SHP77 (cell line): ENCODE results near the gene CYP11A1.

Experiments
- DNase-seq, 2 experiments: peaks; one replicate each; lab custom pipeline; 2025; lab: John Stamatoyannopoulos, UW

CYP11A1 gene

DNA sequence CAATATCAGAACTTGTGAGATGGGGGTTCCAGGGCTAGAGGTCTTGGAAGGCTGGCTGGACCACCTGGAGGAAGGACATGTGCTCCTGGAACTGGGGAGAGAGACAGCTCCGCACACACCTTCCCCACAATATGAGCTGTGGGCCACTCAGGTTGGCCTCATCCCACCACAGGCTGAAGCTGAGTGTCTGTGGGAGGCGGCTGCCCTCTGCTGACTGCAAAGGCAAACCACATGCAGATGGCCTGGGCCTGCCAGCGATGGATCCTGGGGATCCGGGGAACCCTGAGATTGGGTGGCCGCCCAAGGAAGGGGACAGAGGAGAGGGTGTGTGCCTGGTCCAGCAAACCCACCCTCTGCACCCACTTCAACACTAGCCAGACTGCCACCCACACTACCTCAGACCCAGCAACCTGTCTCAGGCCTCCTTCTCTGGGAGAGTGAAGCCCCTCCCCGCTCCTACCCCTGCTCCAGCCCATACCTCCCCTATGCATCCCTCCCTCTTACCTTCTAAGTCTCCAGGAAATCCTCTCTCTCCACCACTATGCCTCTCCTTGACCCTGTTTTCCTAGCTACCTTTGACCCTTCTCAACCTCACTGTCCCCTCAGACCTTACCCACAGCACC, 44.8 kb downstream of the CYP11A1 start:
- DNase-seq, result peak; percentile 42 to 57

DNA sequence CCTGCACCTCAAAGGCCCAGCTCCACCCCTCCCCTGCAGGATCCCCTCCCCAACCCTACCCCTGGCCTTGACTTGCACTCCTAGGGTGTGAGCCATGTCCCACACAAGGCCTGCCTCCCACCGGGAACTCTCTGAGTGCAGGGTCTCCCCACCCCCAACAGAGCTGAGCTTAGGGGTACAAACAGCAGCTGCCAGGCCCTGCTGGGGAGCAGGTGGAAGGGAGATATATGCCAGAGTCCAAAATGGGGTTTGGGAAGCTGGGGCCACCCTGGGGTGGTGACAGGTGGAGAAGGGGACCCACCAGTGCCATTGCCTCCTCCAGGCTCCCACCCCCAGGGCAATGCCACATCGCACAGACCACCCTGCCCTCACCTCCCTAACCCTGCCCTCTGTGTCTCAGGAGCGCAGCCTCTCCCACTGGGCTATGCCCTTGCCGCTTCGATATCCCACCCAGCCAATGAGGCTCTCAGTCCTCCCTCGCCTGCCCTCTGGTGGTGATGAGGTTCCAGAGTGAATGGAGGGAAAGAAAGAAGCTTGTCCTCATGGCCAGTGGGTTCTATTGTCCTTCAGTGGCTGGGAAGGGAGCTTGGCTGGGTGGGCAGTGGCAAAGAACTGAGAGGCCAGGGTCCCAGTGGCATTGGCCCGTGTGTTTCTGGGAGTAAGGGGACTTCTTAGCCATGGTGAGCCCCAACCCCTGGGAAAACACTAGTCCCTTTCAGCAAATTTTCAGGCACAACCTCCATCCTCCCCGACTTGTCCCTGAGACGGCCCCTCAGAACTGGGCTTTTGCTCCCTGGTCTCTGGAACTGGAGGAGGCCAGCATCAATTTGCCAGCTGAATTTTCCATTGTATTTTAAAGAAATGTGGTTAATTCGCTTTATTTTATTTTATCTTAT, 46.8 kb downstream of the CYP11A1 start:
- peak; percentile 73 to 76 for DNase-seq

DNA sequence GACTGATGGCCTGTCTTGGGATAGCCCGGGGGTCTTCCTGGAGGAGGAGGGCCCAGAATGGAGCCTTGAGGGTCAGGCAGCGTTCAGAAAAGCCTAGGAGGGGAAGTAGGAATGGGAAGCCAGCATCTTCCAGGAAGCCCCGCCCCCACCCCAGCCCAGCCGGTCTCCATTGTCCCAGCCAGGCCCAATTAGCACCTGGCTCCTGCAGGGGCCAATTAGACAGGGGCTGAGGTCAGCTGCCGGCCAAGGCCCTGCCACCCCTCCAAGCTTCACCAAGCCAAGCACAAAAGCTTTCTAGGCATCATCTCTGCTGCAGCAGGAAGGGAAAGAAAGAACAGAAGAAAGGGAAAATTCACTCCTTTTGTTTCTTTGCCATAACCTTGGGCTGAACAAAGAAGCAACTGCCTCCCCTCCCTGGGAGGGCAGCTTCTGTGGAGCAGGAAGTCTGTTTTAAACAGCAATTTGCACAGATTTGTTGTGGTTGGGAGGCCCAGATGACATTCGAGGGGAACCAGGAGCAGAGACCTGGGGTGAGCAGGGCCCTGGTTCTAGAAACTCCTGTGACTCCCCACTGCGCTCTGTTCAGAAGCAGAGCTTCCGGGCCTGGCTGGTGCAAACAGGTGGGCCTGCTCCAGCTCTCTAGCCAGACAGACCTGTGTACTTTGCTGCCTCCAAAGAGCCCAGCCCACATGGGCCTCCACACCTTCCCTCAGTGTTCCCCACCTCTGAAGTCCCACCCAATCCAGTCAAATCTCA, 47.7 kb downstream of the CYP11A1 start:
- DNase-seq, result peak in 1 of 2 experiments; percentile 27

DNA sequence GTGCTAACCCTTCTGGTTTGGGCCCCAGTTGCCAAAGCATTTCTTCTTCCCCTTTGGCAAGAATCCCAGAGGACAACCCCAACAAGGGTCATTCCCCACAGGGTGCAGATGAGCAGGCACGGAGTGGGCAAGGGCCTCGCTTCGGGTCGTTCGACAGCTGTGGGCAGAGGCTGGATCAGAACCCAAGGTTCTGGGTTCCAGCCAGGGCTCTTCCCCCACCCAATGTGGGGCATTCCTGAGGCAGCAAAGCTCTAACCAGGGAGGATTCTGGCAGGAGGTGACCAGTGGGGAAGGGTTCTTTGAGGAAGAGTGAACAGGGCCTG, 48.3 kb downstream of the CYP11A1 start:
- DNase-seq, result no peak

DNA sequence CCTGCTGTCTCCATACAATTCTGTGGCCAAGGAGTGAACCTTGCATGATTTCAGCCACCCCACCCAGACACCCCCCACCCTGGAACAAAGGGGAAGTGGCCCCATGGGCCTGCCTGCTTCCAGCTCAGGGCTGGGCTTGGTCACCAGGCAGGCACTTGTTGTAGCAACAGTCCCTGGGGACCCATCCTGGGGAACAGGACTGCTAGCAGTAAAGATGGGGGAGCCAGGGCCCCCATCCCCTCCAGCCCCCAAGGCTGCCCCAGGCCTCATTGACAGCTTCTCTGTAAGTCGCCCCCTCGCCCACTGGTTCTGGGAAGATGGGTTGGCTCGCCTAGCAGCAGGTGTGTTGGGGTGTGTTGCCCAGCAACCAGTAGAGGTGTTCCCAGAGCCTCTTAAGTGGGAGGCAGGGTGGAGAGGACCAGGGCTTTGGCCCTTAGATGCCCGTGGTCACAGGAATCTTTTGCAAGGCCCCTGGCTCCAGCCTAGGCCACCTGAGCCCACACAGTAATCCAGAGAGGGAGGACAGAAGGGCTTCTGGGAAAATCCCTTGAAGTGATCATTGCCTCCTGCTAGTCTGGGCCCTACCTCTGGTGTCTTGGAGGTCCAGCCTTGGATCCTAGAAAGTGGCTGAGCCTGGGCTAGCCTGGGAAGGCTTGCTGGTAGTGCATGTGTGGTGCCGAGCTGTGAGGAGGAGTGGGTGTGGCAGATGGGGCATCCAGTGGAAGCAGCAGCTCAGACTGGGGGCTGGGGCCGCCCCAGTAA, 48.9 kb downstream of the CYP11A1 start:
- DNase-seq, result peak in 1 of 2 experiments; percentile 11

DNA sequence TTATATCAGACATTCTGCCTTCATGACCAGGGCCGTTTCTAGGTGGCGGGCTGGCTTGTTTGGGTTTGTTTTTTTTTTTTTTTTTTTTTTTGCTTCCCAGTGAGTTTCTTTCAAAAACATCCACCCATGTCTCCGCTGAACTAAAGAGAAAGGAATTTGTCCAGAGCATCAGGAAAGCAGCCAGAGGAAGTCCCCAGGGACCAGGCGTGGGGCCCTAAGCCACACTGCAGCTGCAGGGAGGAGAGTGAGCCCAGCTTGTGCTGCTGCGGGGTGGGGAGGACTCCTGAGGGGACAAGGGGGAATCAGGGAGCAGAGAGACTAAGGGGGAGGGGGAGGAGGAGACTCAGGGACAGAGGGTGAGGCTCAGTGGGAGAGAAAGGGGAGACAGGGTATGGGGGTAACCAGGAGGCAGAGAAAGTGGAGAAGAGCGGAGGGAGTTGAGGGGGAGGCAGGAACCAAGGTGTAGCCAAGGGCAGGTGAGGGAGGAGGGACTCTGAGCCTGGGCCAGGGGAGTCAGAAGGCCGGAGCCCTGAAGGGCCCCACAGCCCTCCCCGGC, 49.5 kb downstream of the CYP11A1 start:
- no peak for DNase-seq

DNA sequence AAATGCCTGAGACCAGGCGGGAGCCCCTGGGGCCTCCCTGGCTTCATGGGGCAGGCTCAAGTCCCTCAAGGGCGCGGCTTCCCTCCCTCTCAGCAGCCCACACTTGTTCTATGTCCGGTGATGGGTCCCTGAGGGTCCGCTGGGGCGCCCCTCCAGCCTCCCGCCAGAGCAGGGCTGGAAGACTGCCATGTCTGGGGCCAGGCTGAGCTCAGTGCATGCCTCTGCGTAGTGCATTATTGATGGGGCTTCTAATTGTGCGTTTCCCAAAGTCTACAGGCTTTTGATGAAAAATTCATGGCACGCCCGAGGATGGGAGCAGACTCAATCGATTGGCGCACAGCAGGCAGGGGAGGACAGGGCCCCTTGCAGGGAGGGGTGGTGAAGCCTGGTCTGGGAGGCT, 51.3 kb downstream of the CYP11A1 start:
- DNase-seq, result no peak

DNA sequence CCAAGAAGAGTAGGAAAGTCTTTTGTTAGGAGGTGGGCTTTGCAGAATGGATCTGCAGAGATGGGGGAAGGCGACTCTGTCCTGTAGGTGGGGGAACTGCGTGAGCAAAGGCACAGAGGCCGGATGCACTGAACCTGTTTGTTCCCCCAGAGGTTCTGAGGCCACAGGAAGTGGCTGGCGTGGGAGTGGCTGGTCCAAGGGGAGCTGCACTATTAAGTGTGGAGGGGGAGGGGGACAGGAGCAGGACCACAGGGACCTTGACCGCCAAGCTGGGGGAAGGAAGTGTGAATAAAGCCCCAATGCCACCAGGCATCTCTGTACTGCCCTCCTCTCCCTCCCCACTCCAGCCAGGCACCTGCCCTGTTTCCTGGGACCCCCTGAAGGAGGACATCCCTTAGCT, 51.8 kb downstream of the CYP11A1 start:
- DNase-seq, result no peak

DNA sequence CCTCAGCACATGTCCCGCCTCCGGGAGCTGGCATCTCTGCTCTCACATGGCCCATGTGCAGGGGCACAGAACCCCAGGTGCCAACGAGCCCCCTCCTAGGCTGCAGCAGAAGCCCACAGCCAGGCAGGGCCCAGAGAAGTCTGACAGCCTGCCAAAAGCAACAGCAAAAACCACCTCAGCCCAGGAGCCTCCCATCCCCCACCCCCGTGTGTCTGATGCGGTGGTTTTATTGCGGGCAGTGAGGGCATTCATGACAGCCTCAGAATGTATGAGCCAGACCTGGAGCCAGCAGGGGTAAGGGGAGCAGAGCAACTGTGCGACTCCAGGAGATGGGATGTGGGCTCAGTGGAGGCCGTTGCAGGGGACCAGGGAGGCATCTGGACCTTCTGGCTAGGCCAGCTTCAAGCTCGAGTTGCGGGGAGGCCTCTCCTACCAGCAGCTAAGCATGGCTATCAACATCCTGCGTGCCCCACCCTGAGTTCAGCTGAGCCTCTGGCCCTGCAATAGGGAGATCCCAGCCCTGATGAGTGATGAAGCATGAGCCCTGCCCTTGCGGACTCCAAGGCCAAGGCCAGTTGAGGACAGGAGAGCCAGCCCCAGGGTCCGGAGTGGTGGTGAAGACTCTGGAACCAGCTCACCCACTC, 52.5 kb downstream of the CYP11A1 start:
- peak; percentile 17 to 58 for DNase-seq

DNA sequence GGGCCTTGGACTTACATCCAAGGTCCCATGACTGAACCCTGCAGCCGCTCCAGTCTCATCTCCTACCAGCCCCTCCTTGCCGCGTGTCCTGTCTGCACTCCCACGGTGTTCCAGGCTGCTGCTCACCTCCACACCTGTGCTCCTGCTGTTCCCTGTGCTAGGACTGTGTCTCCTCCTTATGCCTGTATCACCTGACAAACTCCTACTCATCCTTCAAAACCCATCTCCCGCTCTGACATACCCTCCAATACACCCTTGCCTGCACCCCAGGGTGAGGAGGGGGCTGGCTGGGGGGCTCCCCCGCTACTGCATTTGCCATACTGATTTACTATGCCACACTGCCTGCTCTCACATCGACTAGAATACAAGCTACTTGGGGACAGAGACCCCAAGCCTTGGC, 53.6 kb downstream of the CYP11A1 start:
- no peak for DNase-seq

DNA sequence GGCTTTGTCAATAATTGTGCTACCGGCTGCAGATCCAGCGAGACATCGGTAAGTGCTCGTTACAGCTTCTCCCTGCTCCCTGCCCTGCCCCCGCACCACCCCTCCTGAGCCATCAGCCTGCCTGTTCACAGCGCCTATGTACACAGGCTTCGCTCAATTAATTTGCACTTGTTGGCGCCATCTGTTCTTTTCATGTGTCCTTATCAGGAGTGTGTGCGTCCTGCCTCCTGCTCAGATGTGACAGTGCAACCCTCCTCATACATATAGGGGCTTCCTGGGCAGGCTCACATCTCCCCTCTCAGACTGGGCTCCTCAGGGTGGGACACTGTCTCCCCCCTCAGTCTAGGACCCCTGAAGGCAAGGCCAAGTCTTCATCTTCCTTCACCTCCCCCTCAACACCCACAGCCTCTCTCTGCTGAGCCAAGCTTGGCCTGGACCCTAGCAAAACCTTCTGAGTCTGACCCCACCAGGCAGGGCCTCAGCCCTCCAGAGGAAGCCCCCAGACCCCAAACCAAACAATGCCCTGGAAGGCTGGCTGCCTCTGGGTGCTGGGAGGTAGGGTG, 54.9 kb downstream of the CYP11A1 start:
- peak; percentile 84 to 89 for DNase-seq

DNA sequence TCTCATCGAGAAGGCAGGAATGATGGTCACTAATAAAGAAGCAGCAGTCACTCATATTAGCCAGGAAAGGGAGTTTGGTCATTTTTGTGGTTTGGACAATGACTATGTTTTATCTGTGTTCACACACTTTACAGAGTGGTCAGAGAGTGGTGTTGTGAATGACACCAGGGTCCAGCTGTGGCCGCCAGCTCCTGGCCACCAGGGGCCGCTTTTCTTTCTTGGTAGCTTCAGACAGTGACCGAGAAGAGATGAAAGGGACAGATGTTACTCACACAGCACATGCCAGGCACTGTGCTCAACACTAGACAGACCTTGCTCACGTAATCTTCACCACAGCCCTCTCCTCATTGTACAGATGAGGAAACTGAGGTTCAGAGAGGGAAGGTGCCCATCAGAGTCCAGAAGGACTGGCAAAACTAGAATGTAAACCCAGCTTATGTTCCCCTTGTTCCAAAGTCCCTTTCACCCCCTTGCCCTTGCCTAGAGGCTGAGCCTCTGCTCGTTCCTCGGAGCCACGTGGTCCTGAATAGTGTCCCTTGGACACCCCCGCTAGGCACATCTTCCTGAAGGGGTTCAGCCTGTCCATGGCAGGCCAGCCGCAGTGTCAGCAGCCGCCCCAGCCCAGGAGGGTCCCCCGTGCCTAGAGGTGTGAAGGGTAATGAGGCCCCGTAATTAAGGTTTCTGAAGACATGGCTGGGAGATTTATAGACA, 55.6 kb downstream of the CYP11A1 start:
- DNase-seq, result peak; percentile 63 to 71

DNA sequence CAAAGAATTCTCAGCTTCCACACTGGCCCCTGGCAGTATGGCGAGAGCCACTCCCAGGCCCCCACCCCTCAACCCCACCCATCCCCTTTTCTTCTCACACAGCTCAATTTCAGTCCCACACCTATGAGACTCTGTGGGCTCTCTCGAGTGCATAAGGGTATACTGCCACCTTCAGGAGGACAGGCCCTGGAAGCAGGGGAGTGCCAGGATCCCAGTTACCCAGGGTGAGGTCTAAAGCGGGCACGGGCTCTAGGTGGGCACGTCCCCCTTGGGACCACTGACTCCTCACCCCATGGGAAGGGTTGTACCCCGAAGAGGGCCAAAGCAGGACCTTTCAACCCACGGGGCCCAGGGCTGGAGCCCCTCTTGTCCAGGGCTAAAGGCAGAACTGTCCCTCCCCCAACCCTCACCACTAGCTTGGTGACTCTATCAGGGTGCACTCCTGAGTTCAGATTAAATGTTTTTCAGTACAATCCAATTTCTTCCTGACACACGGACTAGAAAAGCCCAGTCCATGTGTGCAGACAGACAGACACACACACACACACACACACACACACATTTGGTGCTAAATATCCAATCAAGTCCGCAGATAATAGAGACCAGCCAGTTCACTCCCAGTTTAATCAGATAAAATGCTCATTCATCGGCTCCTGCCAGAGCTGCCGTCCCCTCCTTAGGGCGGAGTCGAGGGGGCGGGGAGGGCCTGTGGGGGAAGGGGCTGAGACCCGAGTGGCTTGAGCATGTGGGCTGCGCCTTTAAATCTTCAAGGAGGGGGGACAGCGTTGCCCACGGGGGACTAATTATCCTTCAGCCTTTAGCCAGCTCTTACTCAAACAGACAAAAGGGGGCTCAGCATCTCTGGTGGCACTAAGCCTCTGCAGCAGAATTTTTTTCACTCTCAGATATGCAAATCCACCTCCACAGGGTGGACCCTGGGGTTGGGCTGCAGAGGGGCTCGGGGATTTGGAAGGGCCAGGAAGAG, 59.3 kb downstream of the CYP11A1 start:
- DNase-seq, result peak; percentile 68 to 74

DNA sequence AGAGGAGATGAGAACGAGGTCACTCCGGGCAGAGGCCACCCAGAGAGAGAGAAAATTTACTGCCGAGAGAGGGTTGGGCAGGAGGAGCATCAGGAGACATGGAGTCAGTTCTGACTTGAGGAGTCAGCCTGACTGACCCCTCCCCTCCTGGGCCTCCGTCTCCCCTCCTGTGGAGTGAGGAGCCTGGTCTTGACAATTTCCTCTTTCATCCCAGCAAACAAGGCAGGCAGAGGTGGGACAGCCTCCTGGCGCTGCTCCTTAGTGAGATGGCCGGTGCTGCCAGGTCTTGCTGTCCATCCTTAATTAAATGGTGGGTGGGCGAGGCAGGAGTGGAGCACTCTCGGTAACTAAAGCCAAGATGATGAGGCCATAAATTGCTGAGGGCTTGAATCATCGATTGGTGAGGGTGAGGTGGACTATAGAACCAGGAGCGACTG, 60.6 kb downstream of the CYP11A1 start:
- no peak for DNase-seq

DNA sequence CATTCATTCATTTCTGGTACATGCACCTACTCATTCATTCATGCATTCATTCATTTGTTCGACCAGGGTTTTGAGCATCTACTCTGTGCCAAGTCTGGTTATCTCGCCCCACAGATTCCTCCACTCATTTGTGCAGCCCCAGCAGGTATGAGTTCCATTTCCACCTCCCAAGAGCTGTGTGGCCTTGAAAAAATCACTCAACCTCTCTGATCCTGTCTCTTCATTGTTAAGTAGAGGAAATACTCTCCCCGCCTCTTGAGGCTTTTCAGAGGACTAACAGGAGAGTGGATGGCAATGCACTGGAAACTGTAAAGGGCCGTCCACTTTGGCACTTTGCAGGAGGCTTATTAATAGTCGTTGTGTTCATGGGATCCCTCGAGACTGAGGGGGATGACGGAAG, 61.8 kb downstream of the CYP11A1 start:
- DNase-seq, result no peak

DNA sequence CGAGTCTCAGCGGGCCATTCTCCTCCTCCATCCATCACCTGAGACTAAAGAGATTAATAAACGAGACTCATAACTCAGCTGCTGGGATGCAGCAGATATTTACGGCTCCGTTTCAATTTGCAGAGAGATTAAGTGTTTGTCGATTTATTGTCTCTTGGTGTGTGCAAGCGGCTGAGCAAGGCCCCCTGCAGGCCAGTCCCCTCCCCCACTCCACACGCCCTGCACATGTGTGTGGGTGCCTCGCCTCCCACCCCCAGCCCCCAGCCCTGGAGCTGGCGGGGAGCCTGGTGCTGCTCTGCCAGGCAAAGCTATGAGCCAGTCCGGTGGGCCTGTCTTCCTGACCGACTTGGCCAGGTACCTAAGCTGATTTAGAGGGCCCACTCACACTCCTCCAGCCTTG, 63.0 kb downstream of the CYP11A1 start:
- no peak for DNase-seq

DNA sequence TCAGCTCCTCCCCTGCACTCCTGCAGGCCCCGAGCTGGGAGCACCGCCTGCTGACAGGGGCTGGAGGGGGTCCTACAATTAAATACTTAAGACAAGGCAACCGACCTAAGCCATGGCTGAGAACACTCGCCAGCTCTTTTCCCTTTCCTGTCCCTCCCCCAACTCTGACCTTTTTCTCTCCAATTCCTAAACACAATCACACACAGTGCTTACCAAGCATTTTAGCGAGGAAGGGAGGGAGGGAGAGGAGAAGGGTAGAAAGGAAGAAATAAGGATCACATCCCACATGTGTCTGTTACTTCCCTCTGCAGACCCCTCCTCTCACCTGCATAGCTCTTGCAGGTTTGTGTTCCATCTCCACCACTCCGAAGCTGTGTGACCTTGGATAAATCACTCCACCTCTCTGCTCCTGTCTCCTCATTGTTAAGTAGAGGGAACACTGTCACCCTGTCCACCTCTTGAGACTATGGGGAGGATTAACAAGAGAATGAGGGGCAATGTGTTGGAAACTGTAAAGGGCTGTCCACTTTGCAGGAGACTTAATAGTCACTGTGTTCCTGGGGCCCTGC, 63.6 kb downstream of the CYP11A1 start:
- DNase-seq, result no peak

DNA sequence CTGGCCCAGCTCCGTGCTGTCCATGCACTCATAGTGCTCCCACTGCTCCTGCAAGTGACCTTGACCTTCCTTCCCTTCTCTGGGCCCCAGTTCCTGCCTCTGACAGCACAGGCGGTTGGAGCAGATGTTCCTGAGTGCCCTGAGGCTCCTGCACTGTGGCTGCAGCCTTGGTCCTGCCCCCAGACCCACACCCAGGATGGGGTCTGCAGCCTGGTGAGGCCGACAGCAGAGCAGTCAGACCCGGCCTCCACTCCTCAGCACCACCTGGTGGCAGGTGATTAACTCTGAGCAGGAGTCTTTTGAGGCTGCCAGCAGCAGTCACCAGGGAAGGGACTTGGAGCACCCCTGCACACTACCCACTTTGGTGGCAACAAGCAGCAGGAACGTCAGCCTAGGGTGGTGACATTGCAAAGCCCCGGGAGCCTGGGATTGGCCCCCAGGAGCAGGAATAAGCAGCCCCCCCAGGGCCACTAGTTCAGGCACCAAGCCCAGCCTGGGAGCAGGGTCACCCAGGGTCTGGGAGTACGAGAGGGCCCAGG, 64.6 kb downstream of the CYP11A1 start:
- DNase-seq, result peak; percentile 21 to 49
